SK-N-SH treated with all-trans-retinoic acid at 6 μM for 48 hours (cell line): Measurements from ENCODE around the gene B3GALNT2.

Experiments
- ARNTL ChIP-seq: fragments of 450-650 bp; formaldehyde crosslinking; IDR thresholded peaks from 2 replicates; pipeline ENCODE4 v1.5.0; 2020; ENCODE audit warnings: low read depth, mild to moderate bottlenecking, moderate library complexity, borderline replicate concordance
- CSRNP3 ChIP-seq: fragments of 250-450 bp; sonication (Bioruptor Pico); IDR thresholded peaks from 2 replicates; pipeline ENCODE4 v1.5.1; 2021; ENCODE audit warnings: mild to moderate bottlenecking, moderate library complexity

- TF ChIP-seq ARNTL (CRISPR knock-in tag) (no peak), CSRNP3 (no peak)
These were observed 53.8 kb downstream of the B3GALNT2 start for GRCh38 chr1:235450433-235450832.
